H1 (cell line): ENCODE data around the gene SNAP47. TPM values are rescaled to one million over a fixed set of nuclear protein-coding genes. Genes with fewer than 3 reads are reported as not detected.
A peak's percentile ranks its signal among the peaks of the same experiment; 100 is the strongest.

Experiments used
- CTCF ChIA-PET: fragments of 300-600 bp; sonication (Branson Sonifier 250); formaldehyde crosslinking; loops from one replicate; lab custom pipeline; 2021; ENCODE audit not compliant: partially characterized antibody; lab: Charles Lee
- POLR2A ChIA-PET: fragments of 300-600 bp; sonication (Branson Sonifier 250); formaldehyde crosslinking; loops from one replicate; lab custom pipeline; 2021; ENCODE audit warnings: inconsistent platforms; ENCODE audit not compliant: partially characterized antibody; lab: Charles Lee
- DNase-seq, 2 experiments: peaks; one replicate each; pipeline versions ENCODE4 v3.0.0 to v3.0.0-alpha.2; 2010 to 2022; ENCODE audit warnings: low spot score in 2 of 2, low read depth in 1 of 2, mixed read lengths in 1 of 2
- FAIRE-seq: peaks from 2 replicates; lab custom pipeline; 2011; peaks lifted over from hg19 to GRCh38; lab: Jason Lieb, UNC
- H2AFZ ChIP-seq: 2 replicates; pipeline ENCODE4 v1.8.1; 2012; ENCODE audit warnings: low read length, inconsistent platforms
- H2AK5ac ChIP-seq: 2 replicates; pipeline ENCODE4 v1.6.1; 2013; ENCODE audit warnings: low read depth, low read length
- H2BK120ac ChIP-seq: replicated peaks from 2 replicates; pipeline ENCODE3; 2013; ENCODE audit warnings: low read depth, low read length, inconsistent platforms
- H2BK12ac ChIP-seq: 2 replicates; pipeline ENCODE4 v1.6.1; 2013; ENCODE audit warnings: low read depth, low read length
- H2BK15ac ChIP-seq: 2 replicates; pipeline ENCODE4 v1.6.1; 2013; ENCODE audit warnings: low read length
- H2BK20ac ChIP-seq: 2 replicates; pipeline ENCODE4 v1.6.1; 2013; ENCODE audit warnings: low read length
- H2BK5ac ChIP-seq: 2 replicates; pipeline ENCODE4 v1.6.1; 2013; ENCODE audit warnings: low read depth, low read length
- H3K14ac ChIP-seq: 2 replicates; pipeline ENCODE4 v1.6.1; 2013; ENCODE audit warnings: inconsistent platforms; ENCODE audit not compliant: insufficient read length
- H3K18ac ChIP-seq: 2 replicates; pipeline ENCODE4 v1.6.1; 2013; ENCODE audit warnings: low read length; ENCODE audit errors: extremely low read depth
- H3K23ac ChIP-seq: 2 replicates; pipeline ENCODE4 v1.6.1; 2013; ENCODE audit warnings: inconsistent platforms; ENCODE audit not compliant: insufficient read length
- H3K23me2 ChIP-seq: 2 replicates; pipeline ENCODE4 v1.6.1; 2013; ENCODE audit warnings: low read depth, low read length
- H3K27ac ChIP-seq: 2 replicates; pipeline ENCODE4 v1.6.1; 2011; ENCODE audit warnings: low read depth, low read length, inconsistent platforms
- H3K27me3 ChIP-seq, 4 experiments: replicated peaks in 1 of 4; 1 replicate in 1 of 4; 2 replicates in 3 of 4; pipeline versions ENCODE4 v1.6.1 to v1.8.1; 2011 to 2013; ENCODE audit warnings: low read length in 3 of 4, mild to moderate bottlenecking in 3 of 4, inconsistent platforms in 2 of 4, mixed read lengths in 2 of 4, moderate library complexity in 1 of 4; ENCODE audit not compliant: control insufficient read depth in 3 of 4, insufficient read depth in 3 of 4; ENCODE audit errors: extremely low read depth in 1 of 4
- H3K36me3 ChIP-seq, 4 experiments: 2 replicates each; pipeline versions ENCODE4 v1.6.1 to v1.8.1; 2011 to 2013; ENCODE audit warnings: mild to moderate bottlenecking in 4 of 4, low read length in 3 of 4, moderate library complexity in 2 of 4, control low read depth in 1 of 4, inconsistent platforms in 1 of 4; ENCODE audit not compliant: insufficient read depth in 4 of 4, control insufficient read depth in 2 of 4
- H3K4ac ChIP-seq: replicated peaks from 2 replicates; pipeline ENCODE3; 2013; ENCODE audit warnings: low read length, low read depth, mixed read lengths, inconsistent platforms; ENCODE audit not compliant: insufficient read length
- H3K4me1 ChIP-seq, 4 experiments: replicated peaks in 1 of 4; 1 replicate in 1 of 4; 2 replicates in 3 of 4; pipeline versions ENCODE4 v1.6.1 to v1.8.1; 2011 to 2013; ENCODE audit warnings: low read length in 3 of 4, inconsistent platforms in 2 of 4, mixed read lengths in 1 of 4; ENCODE audit not compliant: insufficient read depth in 4 of 4, control insufficient read depth in 3 of 4
- H3K4me2 ChIP-seq, 2 experiments: 2 replicates each; pipeline versions ENCODE4 v1.6.1 to v1.8.1; 2011 to 2013; ENCODE audit warnings: low read depth in 2 of 2, low read length in 2 of 2, control low read depth in 1 of 2, inconsistent platforms in 1 of 2, mild to moderate bottlenecking in 1 of 2; ENCODE audit not compliant: insufficient read depth in 1 of 2
- H3K4me3 ChIP-seq, 4 experiments: fragments of 200-600, 300-600 bp in 1 of 4; sonication (generic), shearing (Covaris generic), sonication (Bioruptor Twin) in 1 of 4; 2 replicates each; pipeline versions ENCODE4 v1.5.1 to v1.8.1; 2011 to 2016; ENCODE audit warnings: low read length in 4 of 4, low read depth in 3 of 4, control low read depth in 2 of 4, inconsistent platforms in 2 of 4, mild to moderate bottlenecking in 2 of 4, mixed read lengths in 1 of 4, moderate library complexity in 1 of 4; ENCODE audit not compliant: insufficient read depth in 2 of 4; ENCODE audit errors: extremely low read depth in 1 of 4
- H3K56ac ChIP-seq: replicated peaks from 2 replicates; pipeline ENCODE3; 2013; ENCODE audit warnings: low read depth, mild to moderate bottlenecking, mixed read lengths, low read length, inconsistent platforms; ENCODE audit not compliant: insufficient read length
- H3K79me1 ChIP-seq: 2 replicates; pipeline ENCODE4 v1.6.1; 2013; ENCODE audit warnings: low read depth, low read length, control low read depth
- H3K79me2 ChIP-seq, 2 experiments: 2 replicates each; pipeline versions ENCODE4 v1.6.1 to v1.8.1; 2012 to 2013; ENCODE audit warnings: low read length in 2 of 2, mild to moderate bottlenecking in 2 of 2, inconsistent platforms in 1 of 2; ENCODE audit not compliant: insufficient read depth in 2 of 2, control insufficient read depth in 1 of 2
- H3K9ac ChIP-seq, 4 experiments: replicated peaks in 1 of 4; 1 replicate in 1 of 4; 2 replicates in 3 of 4; pipeline versions ENCODE4 v1.6.1 to v1.8.1; 2011 to 2013; ENCODE audit warnings: low read depth in 3 of 4, low read length in 3 of 4, control low read depth in 2 of 4, mild to moderate bottlenecking in 2 of 4, moderate library complexity in 2 of 4, inconsistent platforms in 1 of 4; ENCODE audit errors: extremely low read depth in 1 of 4
- H3K9me3 ChIP-seq, 2 experiments: 2 replicates each; pipeline versions ENCODE4 v1.6.1 to v1.8.1; 2012 to 2013; ENCODE audit warnings: mild to moderate bottlenecking in 2 of 2, moderate library complexity in 2 of 2, control low read depth in 1 of 2, inconsistent platforms in 1 of 2, low read depth in 1 of 2, low read length in 1 of 2, mixed read lengths in 1 of 2; ENCODE audit not compliant: insufficient read depth in 2 of 2
- H4K20me1 ChIP-seq, 2 experiments: replicated peaks in 1 of 2; 2 replicates each; pipeline versions ENCODE3 to v1.8.1; 2011 to 2013; ENCODE audit warnings: inconsistent platforms in 2 of 2, low read length in 2 of 2, mild to moderate bottlenecking in 1 of 2; ENCODE audit not compliant: insufficient read depth in 2 of 2, control insufficient read depth in 1 of 2
- H4K5ac ChIP-seq: 2 replicates; pipeline ENCODE4 v1.6.1; 2013; ENCODE audit warnings: low read length, low read depth, mixed read lengths, inconsistent platforms; ENCODE audit not compliant: insufficient read length
- H4K8ac ChIP-seq: 2 replicates; pipeline ENCODE4 v1.8.0; 2013; ENCODE audit warnings: mild to moderate bottlenecking, moderate library complexity, low read length, inconsistent platforms; ENCODE audit not compliant: insufficient read depth; ENCODE audit errors: extremely low read depth
- H4K91ac ChIP-seq: replicated peaks from 2 replicates; pipeline ENCODE3; 2013; ENCODE audit warnings: low read length, mixed read lengths, inconsistent platforms; ENCODE audit not compliant: insufficient read length
- MAX ChIP-seq: IDR thresholded peaks from 2 replicates; pipeline ENCODE4 v1.6.1; 2012; ENCODE audit warnings: inconsistent platforms
- POLR2AphosphoS5 ChIP-seq: IDR thresholded peaks from 2 replicates; pipeline ENCODE4 v1.6.1; 2011; ENCODE audit warnings: low read depth, low read length
- WGBS, 2 experiments: shearing (Covaris generic) in 1 of 2; methylation state at CpG; one replicate each; pipeline versions ENCODE4 v1.1.6 to v1.1.7; 2013 to 2015; ENCODE audit warnings: low lambda C conversion rate in 2 of 2, mixed read lengths in 2 of 2, inconsistent platforms in 1 of 2, low coverage in 1 of 2, missing lambda C conversion rate in 1 of 2; ENCODE audit not compliant: insufficient replicate concordance in 2 of 2, insufficient coverage in 1 of 2, insufficient read length in 1 of 2; ENCODE audit errors: extremely low coverage in 1 of 2, missing lambda C conversion rate in 1 of 2; 5-methylcytosine and 5-hydroxymethylcytosine counted together
- polyA plus RNA-seq, 7 experiments: library from polyadenylated mRNA; depleted of rRNA in 3 of 7; stranded (reverse) in 5 of 7; unstranded in 2 of 7; fragments of >200 nt in 5 of 7; fragments of 200-250 nt in 2 of 7; gene quantifications; 1 replicate in 5 of 7; 2 replicates in 1 of 7; 4 replicates in 1 of 7; pipeline versions ENCODE4 v1.2.1 to v1.2.3, GENCODE V29; 2011 to 2013; ENCODE audit warnings: missing spikeins in 2 of 7, mixed read lengths in 2 of 7
- total RNA-seq: library from RNA; stranded (reverse); fragmentation: NEBNext Ultra II Directional; extraction: Animal tissue kit (Norgen Biotek cat#: 25700); gene quantifications from 2 replicates; pipeline ENCODE4 v1.2.1, GENCODE V29; 2021

Gene SNAP47
- total and polyA plus RNA-seq, 2 of the 8 experiments (the other 6 are each of a cell fraction or from before 2014, with no cell fraction given) = 37.6 to 42.2 TPM

DNA sequence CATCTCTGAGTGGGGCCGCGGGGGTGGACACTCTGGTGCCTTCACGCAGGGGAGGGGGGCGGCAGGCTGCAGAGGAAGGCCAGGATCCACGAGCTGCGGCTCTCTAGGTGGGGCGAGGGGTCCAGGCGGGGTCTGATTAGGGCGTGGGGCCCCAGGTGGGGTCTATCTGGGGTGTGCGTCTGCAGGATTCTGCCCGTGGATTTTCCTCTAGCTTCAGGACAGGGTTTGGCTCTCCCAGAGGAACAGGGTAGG, 6.4 kb upstream of the SNAP47 start:
- 0 out of 2 replicates have a peak overlapping the region, but pooled peaks have one; percentile 87 for H3K18ac ChIP-seq
- H3K14ac ChIP-seq = peak overlapping the region; percentile 98
- H3K4me2 ChIP-seq = peak overlapping the region; percentile 84 to 100
- no peak overlapping the region for H3K56ac ChIP-seq
- TF ChIP-seq MAX (0 out of 2 replicates have a peak, but pooled peaks have one; percentile 3), POLR2AphosphoS5 (no peak)
- peaks cover 0 to 19% (median 12%) of the 10 kb centered on the region in 4 experiments; a peak in 6 of 7 replicates for H3K4me1 ChIP-seq
- peaks cover 6 to 23% (median 11%) of the 10 kb centered on the region in 4 experiments; a peak in 6 of 8 replicates for H3K36me3 ChIP-seq
- H3K9ac ChIP-seq = peak overlapping the region in 3 of 4 experiments; percentile 31 to 66 (median 54); a peak in 6 of 7 replicates
- H3K79me1 ChIP-seq = 0 out of 2 replicates have a peak, but pooled peaks cover 3% of the 10 kb centered on the region
- CTCF ChIA-PET = interaction anchor here (1.2 to 2.6 kb wide), 6 partner anchors 13 to 248 kb away, joined by 3 to 11 read pairs (median 4); no protein-coding TSS in a partner anchor
- 9% methylated on average over 8 of the region's 11 CpGs; no CpG with 5 or more reads in 1 of the 2 experiments for WGBS, 2 experiments
- DNase-seq (no peak), FAIRE-seq (no peak)
- peak overlapping the region; percentile 67 to 95 (median 74) for H3K4me3 ChIP-seq
- peak overlapping the region; percentile 17 for H3K4ac ChIP-seq
- H2BK15ac ChIP-seq = 0 out of 2 replicates have a peak overlapping the region, but pooled peaks have one; percentile 16
- H3K23me2 ChIP-seq = peaks cover 4% of the 10 kb centered on the region
- peaks cover 0 to 5% of the 10 kb centered on the region in 2 experiments; a peak in 1 of 4 replicates for H3K79me2 ChIP-seq
- no peak overlapping the region for H2BK12ac ChIP-seq
- H4K20me1 ChIP-seq = peaks cover 3 to 28% of the 10 kb centered on the region in 2 experiments
- H3K23ac ChIP-seq = no peak overlapping the region
- peak overlapping the region; percentile 68; the same call in 1 of the 2 replicates for H2BK5ac ChIP-seq
- POLR2A ChIA-PET = no interaction called here
- H2BK120ac ChIP-seq = no peak overlapping the region
- peaks cover 2 to 4% of the 10 kb centered on the region in 2 experiments; a peak in 1 of 4 replicates for H3K9me3 ChIP-seq
- H4K5ac ChIP-seq = no peak overlapping the region
- H2AK5ac ChIP-seq = no peak overlapping the region
- H2BK20ac ChIP-seq = no peak overlapping the region
- H3K27ac ChIP-seq = peak overlapping the region; percentile 52; the same call in 1 of the 2 replicates
- no peaks in the 10 kb centered on the region for H3K27me3 ChIP-seq
- peak overlapping the region; percentile 22 for H4K91ac ChIP-seq
- H4K8ac ChIP-seq = no peak overlapping the region; the same call in 1 of the 2 replicates
- no peak overlapping the region for H2AFZ ChIP-seq
